Memory B cell (primary cell): ENCODE results near the gene RBPJ.

Experiments used
- ATAC-seq: fragments of 150-1000 bp; cut with Tn5 transposase; 2 replicates; pipeline ENCODE4 v1.10.0; 2021; ENCODE audit warnings: low read depth, mild to moderate bottlenecking, moderate library complexity
- DNase-seq, 2 donors: peaks; one replicate each; pipeline ENCODE4 v3.0.0; 2022; ENCODE audit warnings: low spot score in 2 of 2
- H3K27ac Mint-ChIP-seq: one replicate; pipeline ENCODE4 v1.8.0; 2022; ENCODE audit warnings: mild to moderate bottlenecking, moderate library complexity, mixed read lengths
- H3K27me3 Mint-ChIP-seq: one replicate; pipeline ENCODE4 v1.8.0; 2022; ENCODE audit warnings: mixed read lengths
- H3K36me3 Mint-ChIP-seq: one replicate; pipeline ENCODE4 v1.8.0; 2022; ENCODE audit warnings: mild to moderate bottlenecking, mixed read lengths
- H3K4me1 Mint-ChIP-seq: one replicate; pipeline ENCODE4 v1.8.0; 2022; ENCODE audit warnings: mixed read lengths
- H3K4me3 Mint-ChIP-seq: one replicate; pipeline ENCODE4 v1.8.0; 2022; ENCODE audit warnings: mild to moderate bottlenecking, moderate library complexity, mixed read lengths
- H3K9me3 Mint-ChIP-seq: one replicate; pipeline ENCODE4 v1.8.0; 2022; ENCODE audit warnings: mixed read lengths

The RBPJ gene

GRCh38 chr4:26450418-26450817 lies 129.6 kb downstream of the RBPJ start:
- ATAC-seq, result no peak
- Mint-ChIP-seq H3K27ac (no peak overlapping the region), H3K4me1 (no peaks in the 10 kb centered on the region), H3K4me3 (no peak overlapping the region), H3K9me3 (peaks cover 7% of the 10 kb centered on the region), H3K36me3 (peaks cover 5% of the 10 kb centered on the region), H3K27me3 (peaks cover 6% of the 10 kb centered on the region)
- DNase-seq, result no peak

- H3K27me3 Mint-ChIP-seq, result peaks cover 4% of the 10 kb centered on the region
- no peak for ATAC-seq
These were observed 130.8 kb downstream of the RBPJ start for GRCh38 chr4:26451597-26451996.

GRCh38 chr4:26452565-26453531 lies 132.0 kb downstream of the RBPJ start:
- Mint-ChIP-seq H3K4me3 (no peak overlapping the region), H3K27ac (no peak overlapping the region), H3K9me3 (peaks cover 3% of the 10 kb centered on the region), H3K4me1 (no peaks in the 10 kb centered on the region), H3K27me3 (peaks cover 10% of the 10 kb centered on the region), H3K36me3 (peaks cover 5% of the 10 kb centered on the region)
- ATAC-seq, result no peak
- DNase-seq, result no peak

More at GRCh38 chr4:26451597-26451996, 130.8 kb downstream of the RBPJ start:
- H3K36me3 Mint-ChIP-seq, result peaks cover 5% of the 10 kb centered on the region
- H3K9me3 Mint-ChIP-seq, result peaks cover 3% of the 10 kb centered on the region
- H3K4me1 Mint-ChIP-seq, result no peaks in the 10 kb centered on the region
- H3K27ac Mint-ChIP-seq, result no peak overlapping the region
- H3K4me3 Mint-ChIP-seq, result no peak overlapping the region
- no peak for DNase-seq

GRCh38 chr4:26454961-26455360 lies 134.1 kb downstream of the RBPJ start:
- no peak overlapping the region for H3K4me3 Mint-ChIP-seq
- peaks cover 5% of the 10 kb centered on the region for H3K36me3 Mint-ChIP-seq
- peaks cover 9% of the 10 kb centered on the region for H3K27me3 Mint-ChIP-seq
- peaks cover 3% of the 10 kb centered on the region for H3K9me3 Mint-ChIP-seq
- DNase-seq (no peak), ATAC-seq (no peak)
- H3K4me1 Mint-ChIP-seq, result no peaks in the 10 kb centered on the region
- no peak overlapping the region for H3K27ac Mint-ChIP-seq

GRCh38 chr4:26455571-26455970 lies 134.8 kb downstream of the RBPJ start:
- DNase-seq (no peak), ATAC-seq (no peak)
- no peak overlapping the region for H3K4me3 Mint-ChIP-seq
- H3K4me1 Mint-ChIP-seq, result no peaks in the 10 kb centered on the region
- peaks cover 3% of the 10 kb centered on the region for H3K9me3 Mint-ChIP-seq
- peaks cover 9% of the 10 kb centered on the region for H3K27me3 Mint-ChIP-seq
- peaks cover 5% of the 10 kb centered on the region for H3K36me3 Mint-ChIP-seq
- H3K27ac Mint-ChIP-seq, result no peak overlapping the region

GRCh38 chr4:26457412-26457811 lies 136.6 kb downstream of the RBPJ start:
- Mint-ChIP-seq H3K27ac (no peak overlapping the region), H3K4me3 (no peak overlapping the region)

GRCh38 chr4:26458157-26458561 lies 137.3 kb downstream of the RBPJ start:
- H3K27ac Mint-ChIP-seq, result no peak overlapping the region
- peaks cover 5% of the 10 kb centered on the region for H3K36me3 Mint-ChIP-seq
- H3K4me1 Mint-ChIP-seq, result peaks cover 4% of the 10 kb centered on the region
- ATAC-seq, result no peak
- no peak for DNase-seq
- peaks cover 3% of the 10 kb centered on the region for H3K9me3 Mint-ChIP-seq
- H3K27me3 Mint-ChIP-seq, result peaks cover 8% of the 10 kb centered on the region
- H3K4me3 Mint-ChIP-seq, result no peak overlapping the region

More at GRCh38 chr4:26457412-26457811, 136.6 kb downstream of the RBPJ start:
- Mint-ChIP-seq H3K9me3 (peaks cover 3% of the 10 kb centered on the region), H3K36me3 (peaks cover 5% of the 10 kb centered on the region), H3K27me3 (peaks cover 8% of the 10 kb centered on the region), H3K4me1 (peaks cover 4% of the 10 kb centered on the region)
- ATAC-seq, result no peak
- no peak for DNase-seq

GRCh38 chr4:26459054-26459755 lies 138.4 kb downstream of the RBPJ start:
- DNase-seq, result peak in 1 of 2 donors; percentile 25
- Mint-ChIP-seq H3K9me3 (peaks cover 4% of the 10 kb centered on the region), H3K4me1 (peaks cover 4% of the 10 kb centered on the region), H3K27ac (no peak overlapping the region), H3K36me3 (peaks cover 2% of the 10 kb centered on the region), H3K4me3 (peak overlapping the region; percentile 15), H3K27me3 (peaks cover 9% of the 10 kb centered on the region)
- ATAC-seq, result peak; percentile 67

- H3K36me3 Mint-ChIP-seq, result no peaks in the 10 kb centered on the region
- no peak for ATAC-seq
- H3K4me1 Mint-ChIP-seq, result peaks cover 4% of the 10 kb centered on the region
- no peak overlapping the region for H3K4me3 Mint-ChIP-seq
- peaks cover 12% of the 10 kb centered on the region for H3K27me3 Mint-ChIP-seq
- DNase-seq, result no peak
- no peak overlapping the region for H3K27ac Mint-ChIP-seq
- peaks cover 2% of the 10 kb centered on the region for H3K9me3 Mint-ChIP-seq
These were observed 139.1 kb downstream of the RBPJ start for GRCh38 chr4:26459756-26460530.

- Mint-ChIP-seq H3K9me3 (peaks cover 1% of the 10 kb centered on the region), H3K27ac (no peak overlapping the region), H3K36me3 (no peaks in the 10 kb centered on the region), H3K4me1 (peaks cover 4% of the 10 kb centered on the region), H3K27me3 (peaks cover 13% of the 10 kb centered on the region), H3K4me3 (no peak overlapping the region)
- DNase-seq, result no peak
- no peak for ATAC-seq
These were observed 142.1 kb downstream of the RBPJ start for GRCh38 chr4:26462874-26463273.

GRCh38 chr4:26463386-26463785 lies 142.6 kb downstream of the RBPJ start:
- peaks cover 13% of the 10 kb centered on the region for H3K27me3 Mint-ChIP-seq
- peaks cover 1% of the 10 kb centered on the region for H3K9me3 Mint-ChIP-seq
- no peak for ATAC-seq
- no peaks in the 10 kb centered on the region for H3K36me3 Mint-ChIP-seq
- H3K27ac Mint-ChIP-seq, result no peak overlapping the region
- no peak for DNase-seq
- H3K4me3 Mint-ChIP-seq, result no peak overlapping the region
- H3K4me1 Mint-ChIP-seq, result peaks cover 4% of the 10 kb centered on the region

- ATAC-seq, result no peak
- H3K27ac Mint-ChIP-seq, result no peak overlapping the region
- peaks cover 13% of the 10 kb centered on the region for H3K27me3 Mint-ChIP-seq
- peaks cover 1% of the 10 kb centered on the region for H3K9me3 Mint-ChIP-seq
- no peaks in the 10 kb centered on the region for H3K36me3 Mint-ChIP-seq
- H3K4me1 Mint-ChIP-seq, result peaks cover 4% of the 10 kb centered on the region
- no peak overlapping the region for H3K4me3 Mint-ChIP-seq
- DNase-seq, result no peak
These were observed 143.7 kb downstream of the RBPJ start for GRCh38 chr4:26464420-26465095.

- no peak for ATAC-seq
- H3K27me3 Mint-ChIP-seq, result peaks cover 17% of the 10 kb centered on the region
- DNase-seq, result no peak
- H3K9me3 Mint-ChIP-seq, result peaks cover 1% of the 10 kb centered on the region
- H3K4me1 Mint-ChIP-seq, result peaks cover 4% of the 10 kb centered on the region
- H3K27ac Mint-ChIP-seq, result no peak overlapping the region
- H3K36me3 Mint-ChIP-seq, result no peaks in the 10 kb centered on the region
- H3K4me3 Mint-ChIP-seq, result no peak overlapping the region
These were observed 145.9 kb downstream of the RBPJ start for GRCh38 chr4:26466578-26467270.
